ENCODE results near the gene GPR15.
A peak's percentile ranks its signal among the peaks of the same experiment; 100 is the strongest.

GPR15 gene

GRCh38 chr3:98532275-98532637 lies 478 bp downstream of the GPR15 start:
- DNase-seq: no peak

GRCh38 chr3:98532709-98533571 lies 1.2 kb downstream of the GPR15 start:
- no peak for DNase-seq

GRCh38 chr3:98534168-98534567 lies 2.4 kb downstream of the GPR15 start:
- DNase-seq: no peak

GRCh38 chr3:98534734-98535133 lies 3.0 kb downstream of the GPR15 start:
- no peak for DNase-seq

- DNase-seq: no peak
Observed at GRCh38 chr3:98536456-98537017, 4.8 kb downstream of the GPR15 start.

GRCh38 chr3:98540346-98540745 lies 8.6 kb downstream of the GPR15 start:
- DNase-seq: no peak

GRCh38 chr3:98541695-98542094 lies 9.9 kb downstream of the GPR15 start:
- DNase-seq: no peak

- DNase-seq: no peak
Observed at GRCh38 chr3:98542623-98543022, 10.8 kb downstream of the GPR15 start.

- DNase-seq: no peak
Observed at GRCh38 chr3:98545940-98546339, 14.2 kb downstream of the GPR15 start.

- DNase-seq: no peak
Observed at GRCh38 chr3:98548544-98548943, 16.8 kb downstream of the GPR15 start.

GRCh38 chr3:98550833-98551232 lies 19.1 kb downstream of the GPR15 start:
- no peak for DNase-seq

- no peak for DNase-seq
Observed at GRCh38 chr3:98551236-98551635, 19.5 kb downstream of the GPR15 start.

- no peak for DNase-seq
Observed at GRCh38 chr3:98551754-98552153, 20.0 kb downstream of the GPR15 start.

GRCh38 chr3:98552232-98553020 lies 20.6 kb downstream of the GPR15 start:
- DNase-seq: no peak

GRCh38 chr3:98553021-98553563 lies 21.3 kb downstream of the GPR15 start:
- DNase-seq: no peak

- no peak for DNase-seq
Observed at GRCh38 chr3:98553753-98554152, 22.0 kb downstream of the GPR15 start.

- no peak for DNase-seq
Observed at GRCh38 chr3:98554580-98554979, 22.8 kb downstream of the GPR15 start.

GRCh38 chr3:98555025-98555379 lies 23.2 kb downstream of the GPR15 start:
- no peak for DNase-seq

- DNase-seq: peak; percentile 78
Observed at GRCh38 chr3:98556164-98557130, 24.7 kb downstream of the GPR15 start.

- DNase-seq: peak; percentile 54
Observed at GRCh38 chr3:98557324-98558010, 25.7 kb downstream of the GPR15 start.

GRCh38 chr3:98558100-98558827 lies 26.5 kb downstream of the GPR15 start:
- DNase-seq: no peak
